HG02943 (cell line): Measurements from ENCODE around the gene CEACAM19.
"Not testable (repeated sequence)": the region's sequence is repeated elsewhere in the genome, so short reads cannot be mapped to it uniquely, and the experiment has no call there.

Experiments used
- ATAC-seq: cut with Tn5 transposase; IDR thresholded peaks from one replicate; pipeline ENCODE4 v1.9.1; 2021; ENCODE audit warnings: mild to moderate bottlenecking, low read depth, moderate library complexity; ENCODE audit not compliant: unreplicated experiment

The CEACAM19 gene

DNA sequence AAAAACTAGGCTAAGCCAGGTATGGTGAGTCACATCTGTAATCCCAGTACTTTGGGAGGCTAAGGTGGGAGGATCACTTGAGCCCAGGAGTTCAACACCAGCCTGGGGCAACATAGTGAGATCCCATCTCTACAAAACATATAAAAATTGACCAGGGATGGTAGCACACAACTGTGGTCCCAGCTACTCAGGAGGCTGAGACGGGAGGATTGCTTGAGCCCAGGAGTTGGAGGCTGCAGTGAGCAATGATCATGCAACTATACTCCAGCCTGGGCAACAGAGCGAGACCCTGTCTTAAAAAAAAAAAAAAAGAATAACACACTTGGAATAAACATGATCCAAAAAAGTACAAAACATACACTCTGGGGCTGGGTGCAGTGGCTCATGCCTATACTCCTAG is 1.3 kb upstream of the CEACAM19 start:
- not testable (repeated sequence) for ATAC-seq

DNA sequence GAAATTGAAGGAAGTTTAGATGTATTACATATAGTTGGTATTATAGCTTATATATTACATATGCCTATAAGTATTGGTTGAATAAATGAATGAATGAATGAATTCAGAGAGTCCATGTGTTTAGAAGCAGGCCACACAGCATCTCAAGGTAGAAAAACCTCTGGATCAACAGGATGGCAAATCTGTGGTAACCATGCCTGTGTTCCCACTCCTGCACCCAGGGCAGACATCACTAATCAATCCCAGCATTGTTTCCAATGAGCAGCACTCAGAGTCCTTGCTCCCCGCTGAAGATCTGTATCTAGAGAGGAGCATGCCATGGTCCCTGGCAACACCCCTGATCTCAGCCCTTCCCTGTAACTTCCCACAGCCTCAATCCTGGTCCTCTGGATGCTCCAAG is 944 bp downstream of the CEACAM19 start:
- no peak for ATAC-seq

DNA sequence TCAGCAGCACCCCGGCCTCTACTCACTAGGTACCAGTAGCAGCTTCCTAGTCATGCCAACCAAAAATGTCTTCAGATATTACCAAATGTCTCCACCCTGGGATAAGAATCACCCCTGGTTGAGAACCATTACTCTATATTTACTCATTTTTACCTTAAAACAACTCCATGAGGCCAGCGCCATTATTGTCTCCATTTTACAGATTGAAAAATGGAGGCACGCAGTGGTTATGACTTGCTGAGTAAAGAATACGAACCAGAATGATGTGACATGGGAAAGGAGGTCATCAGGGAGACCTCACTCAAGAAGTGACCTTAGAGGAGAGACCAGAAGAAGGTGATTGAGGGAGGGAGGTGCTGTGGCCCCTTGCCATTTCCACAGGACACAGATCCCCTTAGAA is 2.2 kb downstream of the CEACAM19 start:
- no peak for ATAC-seq

DNA sequence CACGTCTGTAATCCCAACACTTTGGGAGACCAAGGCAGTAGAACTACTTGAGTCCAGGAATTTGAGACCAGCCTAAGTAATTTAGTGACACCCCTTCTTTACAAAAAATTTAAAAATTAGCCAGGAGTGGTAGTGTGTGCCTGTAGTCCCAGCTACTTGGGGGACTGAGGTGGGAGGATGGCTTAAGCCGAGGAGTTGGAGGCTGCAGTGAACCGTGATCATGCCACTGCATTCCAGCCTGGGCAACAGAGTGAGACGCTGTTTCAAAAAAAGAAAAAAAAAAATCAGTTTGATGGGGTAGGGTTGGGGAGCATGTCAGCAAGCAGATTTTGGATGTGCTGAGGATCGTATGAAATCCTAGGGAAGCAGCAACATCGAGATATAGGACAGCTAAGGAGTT is 4.2 kb downstream of the CEACAM19 start:
- ATAC-seq, result no peak

DNA sequence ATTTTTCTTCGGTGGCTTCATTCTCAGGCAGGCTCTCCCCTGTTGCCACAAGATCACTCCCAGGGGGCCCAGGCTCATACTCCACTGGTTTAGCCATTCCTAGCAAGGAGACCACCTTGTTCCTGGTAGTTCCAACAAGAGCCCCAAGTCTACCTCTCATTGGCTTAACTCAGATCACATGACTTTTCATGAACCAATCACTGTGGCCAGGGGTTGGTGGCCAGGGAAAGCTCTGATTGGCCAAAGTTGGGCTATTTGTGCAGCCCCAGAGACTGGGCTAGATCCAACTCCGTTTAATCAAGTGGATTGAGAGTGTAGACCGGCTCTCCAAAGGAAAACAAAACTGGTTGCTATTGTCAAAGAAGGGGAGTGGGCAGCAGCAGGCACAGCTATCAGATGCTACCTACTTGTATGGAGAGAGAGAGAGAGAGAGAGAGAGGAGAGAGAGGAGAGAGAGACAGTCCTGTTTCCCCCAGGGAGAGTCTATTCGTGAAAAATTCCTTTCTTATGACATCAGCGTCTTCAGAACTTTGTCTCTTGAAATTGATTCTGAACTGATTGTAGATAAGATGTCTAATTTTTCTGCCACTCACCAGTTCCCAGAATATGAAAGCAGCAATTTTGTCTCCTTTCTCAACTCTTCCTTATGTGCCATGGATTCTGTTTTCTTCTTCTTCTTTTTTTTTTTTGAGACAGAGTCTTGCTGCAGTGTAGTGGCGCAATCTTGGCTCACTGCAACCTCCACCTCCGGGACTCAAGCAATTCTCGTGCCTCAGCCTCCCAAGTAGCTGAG is 5.9 kb downstream of the CEACAM19 start:
- ATAC-seq, result no peak

DNA sequence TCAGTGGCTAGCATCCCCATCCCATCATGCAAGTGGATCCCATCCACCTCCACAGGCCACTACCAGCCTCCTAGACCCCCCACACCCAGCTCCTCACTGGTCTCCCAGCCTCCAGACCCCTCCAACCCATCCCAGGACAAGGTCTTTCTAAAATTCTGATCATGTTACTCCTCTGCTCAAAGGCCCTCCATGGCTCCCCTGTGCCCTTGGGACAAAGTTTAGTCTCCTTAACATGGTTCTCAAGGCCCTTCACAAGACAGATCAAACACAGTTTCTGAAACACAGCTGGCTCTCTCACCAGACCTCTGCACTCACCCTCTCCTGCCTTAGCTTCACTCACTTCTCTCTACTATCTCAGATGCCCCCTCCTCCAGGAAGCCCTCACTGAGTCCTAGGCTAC is 9.3 kb downstream of the CEACAM19 start:
- ATAC-seq, result no peak

DNA sequence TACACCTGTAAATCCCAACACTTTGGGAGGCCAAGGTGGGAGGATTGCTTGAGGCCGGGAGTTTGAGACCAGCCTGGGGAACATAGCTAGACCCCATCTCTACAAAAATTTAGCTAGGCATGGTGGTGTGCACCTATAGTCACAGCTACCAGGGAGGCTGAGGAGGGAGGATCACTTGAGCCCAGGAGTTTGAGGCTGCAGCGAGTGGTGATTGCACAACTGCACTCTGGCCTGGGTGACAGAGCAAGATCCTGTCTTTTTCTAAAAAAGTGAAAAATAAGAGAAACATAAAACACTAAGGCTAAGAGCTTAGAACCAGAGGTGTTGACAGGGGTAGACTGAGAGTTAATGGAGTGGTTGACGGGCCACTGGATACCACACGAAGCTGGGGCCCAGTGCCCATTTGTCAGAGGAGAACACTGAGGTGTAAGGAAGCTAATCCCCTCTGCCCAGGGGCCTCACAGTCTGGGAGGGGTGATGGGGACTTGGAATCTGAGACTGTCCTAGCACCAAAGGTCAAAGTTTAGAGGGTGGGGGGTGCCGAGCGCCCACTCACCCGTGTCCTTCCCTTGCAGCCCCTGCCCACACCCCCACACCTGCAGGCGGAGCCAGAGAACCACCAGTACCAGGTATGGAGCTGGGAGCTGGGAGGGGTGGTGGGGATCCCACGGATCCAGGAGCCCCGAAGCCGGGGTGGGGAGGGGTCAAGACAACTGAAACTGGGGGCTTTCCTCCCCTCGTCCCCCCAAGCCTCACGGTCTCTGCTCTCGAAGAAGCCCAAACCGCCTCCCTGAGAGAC is 10.9 kb downstream of the CEACAM19 start:
- no peak for ATAC-seq

DNA sequence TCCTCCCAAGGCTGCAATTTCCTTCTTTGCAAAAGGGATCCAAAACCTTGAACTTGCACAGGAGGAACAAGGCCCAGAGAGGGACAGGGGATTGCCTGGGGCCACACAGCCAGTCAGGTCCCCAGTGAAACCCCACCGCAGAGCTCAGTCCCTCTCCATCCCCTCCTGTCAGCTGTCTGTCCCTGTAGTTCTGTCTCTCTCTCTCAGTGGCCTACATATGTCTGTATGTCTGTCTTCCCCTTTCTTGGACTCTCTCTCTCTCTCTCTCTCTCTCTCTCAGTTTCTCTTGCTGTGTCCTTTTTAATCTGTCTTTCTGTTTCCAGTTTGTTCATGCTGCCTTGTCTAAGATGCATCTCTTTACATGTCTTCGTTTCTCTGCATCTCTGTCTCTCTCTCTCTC is 11.5 kb downstream of the CEACAM19 start:
- ATAC-seq, result no peak

DNA sequence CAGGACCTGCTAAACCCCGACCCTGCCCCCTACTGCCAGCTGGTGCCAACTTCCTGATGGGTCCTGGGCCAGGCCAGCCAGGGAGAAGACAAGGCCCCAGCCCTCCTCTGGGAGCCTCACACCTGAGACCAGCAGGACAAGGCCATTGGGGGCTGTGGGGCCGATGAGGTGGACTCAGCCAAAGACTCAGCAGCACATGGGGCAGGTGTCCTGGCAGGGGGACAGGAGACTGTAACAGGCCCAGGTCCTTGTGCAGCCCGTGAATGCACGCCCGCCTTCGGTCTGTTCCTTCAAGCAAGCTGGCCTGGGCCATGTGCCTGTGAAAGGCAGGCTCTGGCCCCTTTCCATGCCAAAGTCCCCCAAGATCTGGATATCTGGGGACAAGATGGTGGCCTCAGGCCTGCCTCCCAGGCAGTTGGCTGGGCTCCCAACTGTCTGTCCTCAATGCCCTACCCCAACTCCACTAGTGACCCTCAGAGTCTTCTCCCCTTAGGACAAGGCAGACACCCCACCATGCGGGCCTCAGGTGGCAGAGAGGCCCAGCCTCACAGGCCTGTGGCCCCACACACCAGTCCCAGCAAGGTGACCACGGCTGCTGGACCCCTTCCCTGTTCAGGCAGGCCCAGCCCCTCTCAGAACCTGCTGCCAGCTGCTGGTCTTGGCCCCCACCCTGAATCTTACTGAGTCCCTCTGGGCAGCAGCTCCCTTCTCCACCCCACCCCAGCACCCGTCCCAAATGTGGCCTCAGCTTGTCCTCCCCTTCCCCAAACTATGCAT is 12.3 kb downstream of the CEACAM19 start:
- no peak for ATAC-seq

DNA sequence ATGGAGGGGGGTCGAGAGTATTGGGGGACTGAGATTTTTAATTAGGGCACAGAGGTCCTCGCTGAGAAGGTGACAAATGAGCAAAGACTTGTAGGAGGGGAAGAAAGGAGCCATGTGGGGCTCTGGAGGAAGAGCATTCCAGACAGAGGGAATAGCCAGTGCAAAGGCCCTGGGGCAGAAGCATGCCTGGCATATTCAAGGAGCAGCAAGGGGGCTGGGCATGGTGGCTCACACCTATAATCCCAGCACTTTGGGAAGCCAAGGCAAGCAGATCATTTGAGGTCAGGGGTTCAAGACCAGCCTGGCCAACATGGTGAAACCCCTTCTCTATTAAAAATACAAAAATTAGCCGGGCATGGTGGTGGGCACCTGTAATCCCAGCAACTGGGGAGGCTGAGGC is 13.1 kb downstream of the CEACAM19 start:
- not testable (repeated sequence) for ATAC-seq

DNA sequence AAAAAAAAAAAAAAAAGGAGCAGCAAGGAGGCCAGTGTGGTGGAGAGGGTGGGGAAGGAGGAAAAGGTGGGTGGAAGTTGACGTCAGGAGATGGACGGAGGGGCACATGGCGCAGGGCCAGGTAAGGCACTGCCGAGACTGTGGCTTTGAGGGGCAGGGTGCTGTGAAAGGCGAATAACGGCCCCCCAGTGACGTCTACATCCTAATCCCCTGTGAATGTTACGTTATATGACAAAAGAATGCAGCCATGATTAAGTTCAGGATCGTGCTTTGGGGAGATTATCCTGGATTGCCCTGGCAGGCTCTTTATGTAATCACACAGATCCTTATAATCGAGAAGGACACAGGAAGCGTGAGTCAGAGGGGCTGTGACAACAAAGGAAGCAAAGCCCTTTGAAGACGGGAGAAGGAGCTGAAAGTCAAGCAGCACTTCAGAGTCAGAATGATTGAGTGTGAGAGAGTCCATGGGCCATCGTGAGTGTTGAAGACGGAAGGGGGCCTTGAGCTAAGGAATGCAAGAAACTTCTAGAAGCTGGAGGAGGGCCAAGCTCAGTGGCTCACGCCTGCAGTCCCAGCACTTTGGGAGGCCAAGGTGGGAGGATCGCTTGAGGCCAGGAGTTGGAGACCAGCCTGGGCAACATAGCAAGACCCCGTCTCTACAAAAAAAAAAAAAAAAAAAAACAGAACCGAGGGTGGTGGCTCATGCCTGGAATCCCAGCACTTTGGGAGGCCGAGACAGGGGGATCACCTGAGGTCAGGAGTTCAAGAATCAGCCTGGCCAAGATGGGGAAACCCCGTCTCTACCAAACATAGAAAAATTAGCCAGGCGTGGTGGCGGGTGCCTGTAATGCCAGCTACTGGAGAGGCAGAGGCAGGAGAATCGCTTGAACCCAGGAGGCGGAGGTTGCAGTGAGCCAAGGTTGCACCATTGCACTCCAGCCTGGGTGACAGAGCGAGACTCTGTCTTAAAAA is 13.9 kb downstream of the CEACAM19 start:
- ATAC-seq, result no peak

DNA sequence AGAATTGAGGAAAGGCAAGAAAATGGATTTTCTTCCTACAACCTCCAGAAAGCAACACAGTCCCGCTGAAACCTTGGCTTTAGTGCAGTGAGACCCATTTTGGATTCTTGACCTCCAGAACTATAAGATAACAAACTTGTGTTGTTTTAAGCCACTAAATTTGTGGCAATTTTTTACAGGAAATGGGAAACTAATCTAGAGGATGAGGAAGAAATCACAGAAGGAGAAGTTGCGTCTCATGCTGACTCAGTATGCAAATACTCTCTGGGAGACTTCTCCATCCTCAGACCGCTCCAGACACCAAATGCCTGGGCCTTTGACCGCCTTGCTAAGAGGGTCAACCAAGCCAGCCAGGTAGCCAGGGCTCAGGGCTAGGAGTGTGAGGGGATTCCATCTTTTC is 14.6 kb downstream of the CEACAM19 start:
- ATAC-seq, result no peak

DNA sequence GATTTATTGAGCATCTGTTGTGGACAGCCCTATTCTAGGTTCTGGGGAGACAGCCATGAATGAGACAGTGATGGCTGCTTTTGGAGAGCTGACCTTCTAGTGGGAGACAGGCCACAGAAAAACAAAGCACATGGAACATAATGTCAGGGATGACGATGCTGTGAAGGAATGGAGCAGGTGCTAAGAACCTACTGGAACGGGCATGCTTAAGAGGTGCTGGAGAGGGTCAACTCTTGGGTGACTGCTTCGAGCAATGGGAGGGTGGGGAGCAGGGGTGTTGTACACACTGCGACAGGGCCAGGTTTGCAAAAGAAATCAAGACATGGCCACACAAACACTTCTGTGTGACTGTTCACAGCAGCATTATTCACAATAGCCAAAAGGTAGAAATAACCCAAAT is 15.6 kb downstream of the CEACAM19 start:
- ATAC-seq, result no peak

DNA sequence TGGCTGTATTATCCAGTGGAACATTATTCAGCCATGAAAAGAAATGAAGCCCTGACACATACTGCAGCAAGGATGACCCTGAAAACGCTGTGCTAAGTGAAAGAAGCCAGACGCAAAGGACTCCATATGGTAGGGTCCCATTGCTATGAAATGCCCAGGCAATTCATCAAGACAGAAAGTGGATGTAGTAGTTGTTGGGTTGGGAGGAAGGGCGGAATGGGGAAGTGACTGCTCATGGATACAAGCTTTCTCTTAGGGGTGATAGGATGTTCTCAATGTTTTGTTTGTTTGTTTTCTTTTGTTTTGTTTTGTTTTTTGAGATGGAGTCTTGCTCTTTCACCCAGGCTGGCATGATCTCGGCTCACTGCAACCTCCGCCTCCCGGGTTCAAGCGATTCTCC is 16.6 kb downstream of the CEACAM19 start:
- ATAC-seq, result no peak

DNA sequence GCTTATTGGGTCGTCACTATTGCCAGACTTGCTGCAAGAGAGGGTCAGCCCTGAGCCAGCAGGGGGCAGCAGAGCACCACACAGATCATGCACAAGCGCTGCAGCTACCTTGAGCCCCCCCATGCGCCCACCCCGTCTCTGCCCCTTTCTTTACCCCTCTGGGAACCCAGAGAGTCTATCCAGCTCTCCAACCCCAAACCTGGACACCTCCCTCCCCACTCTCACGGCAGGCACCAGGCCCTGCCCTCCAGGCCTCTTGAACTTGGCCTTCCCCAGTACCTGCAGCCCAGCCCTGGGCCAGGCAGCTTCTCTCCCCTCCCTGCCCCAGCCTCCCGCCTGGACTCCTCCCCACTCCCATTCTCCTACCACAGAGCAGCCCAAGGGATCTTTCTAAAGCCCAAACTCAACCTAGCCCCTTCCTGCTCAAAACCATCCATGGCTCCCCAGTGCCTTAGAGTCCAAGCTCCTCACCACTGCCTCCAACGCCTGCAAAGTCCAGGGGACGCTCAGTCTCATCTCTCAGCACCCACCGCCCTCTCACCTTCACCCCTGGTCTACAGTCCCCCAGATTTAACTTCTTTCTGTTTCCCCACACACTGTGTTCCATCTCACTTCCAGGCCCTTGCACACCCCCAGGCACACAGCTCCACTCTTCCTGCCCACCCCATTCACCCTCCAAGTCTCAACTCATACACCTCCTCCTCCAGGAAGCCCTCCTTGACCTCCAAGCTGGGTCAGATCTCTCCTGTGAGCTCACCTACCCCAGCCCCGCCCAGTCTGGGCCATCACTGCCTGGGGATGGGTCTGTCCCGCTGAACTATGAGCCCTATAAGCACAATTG is 18.2 kb downstream of the CEACAM19 start:
- no peak for ATAC-seq

DNA sequence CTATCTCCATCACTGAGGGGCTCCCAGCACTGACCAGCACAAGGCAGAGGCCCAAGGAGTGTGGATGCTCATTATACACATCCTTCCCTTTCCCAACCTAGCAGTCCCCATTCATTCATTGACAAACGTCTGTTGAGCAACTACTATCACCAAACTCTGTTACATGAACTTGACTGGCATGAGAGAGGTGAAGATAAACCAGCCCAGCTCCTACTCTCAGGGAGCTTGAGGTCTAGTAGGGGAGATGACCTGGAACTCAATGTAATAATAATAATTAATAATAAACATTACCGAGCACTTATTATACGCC is 18.8 kb downstream of the CEACAM19 start:
- ATAC-seq, result no peak

DNA sequence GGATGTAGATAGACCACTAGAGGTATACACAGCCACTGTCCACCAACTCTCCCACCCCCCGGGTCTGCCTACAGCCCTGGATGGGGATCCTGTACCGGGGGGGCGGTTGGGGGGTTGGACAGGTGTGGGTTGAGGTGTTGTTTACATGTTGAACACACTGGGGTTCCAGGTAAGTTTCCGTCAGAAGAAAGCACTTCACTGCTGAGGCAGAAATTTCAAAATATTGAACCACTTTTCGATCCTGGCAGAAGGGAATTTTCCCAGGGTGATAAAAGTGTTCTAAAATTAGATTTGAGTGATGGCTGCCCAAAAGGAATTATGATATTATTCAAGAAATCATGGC is 21.1 kb downstream of the CEACAM19 start:
- ATAC-seq, result no peak

DNA sequence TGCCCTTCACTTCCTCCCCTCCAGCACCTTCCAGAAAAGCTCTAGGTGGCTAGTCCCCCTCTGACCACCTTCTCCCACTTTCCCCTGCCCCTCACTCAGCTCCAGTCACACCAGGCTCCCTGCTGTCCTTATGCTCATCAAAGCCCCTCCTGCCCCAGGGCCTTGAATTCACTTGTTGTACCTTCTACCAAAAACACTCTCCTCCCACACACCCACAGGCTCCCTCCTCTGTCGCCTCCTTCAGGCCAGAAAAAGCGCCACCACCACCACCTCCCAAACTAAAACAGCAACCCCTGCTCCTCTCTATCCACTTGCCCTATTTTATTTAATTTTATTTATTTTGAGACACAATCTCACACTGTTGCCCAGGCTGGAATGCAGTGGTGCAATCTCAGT is 22.9 kb downstream of the CEACAM19 start:
- no peak for ATAC-seq

DNA sequence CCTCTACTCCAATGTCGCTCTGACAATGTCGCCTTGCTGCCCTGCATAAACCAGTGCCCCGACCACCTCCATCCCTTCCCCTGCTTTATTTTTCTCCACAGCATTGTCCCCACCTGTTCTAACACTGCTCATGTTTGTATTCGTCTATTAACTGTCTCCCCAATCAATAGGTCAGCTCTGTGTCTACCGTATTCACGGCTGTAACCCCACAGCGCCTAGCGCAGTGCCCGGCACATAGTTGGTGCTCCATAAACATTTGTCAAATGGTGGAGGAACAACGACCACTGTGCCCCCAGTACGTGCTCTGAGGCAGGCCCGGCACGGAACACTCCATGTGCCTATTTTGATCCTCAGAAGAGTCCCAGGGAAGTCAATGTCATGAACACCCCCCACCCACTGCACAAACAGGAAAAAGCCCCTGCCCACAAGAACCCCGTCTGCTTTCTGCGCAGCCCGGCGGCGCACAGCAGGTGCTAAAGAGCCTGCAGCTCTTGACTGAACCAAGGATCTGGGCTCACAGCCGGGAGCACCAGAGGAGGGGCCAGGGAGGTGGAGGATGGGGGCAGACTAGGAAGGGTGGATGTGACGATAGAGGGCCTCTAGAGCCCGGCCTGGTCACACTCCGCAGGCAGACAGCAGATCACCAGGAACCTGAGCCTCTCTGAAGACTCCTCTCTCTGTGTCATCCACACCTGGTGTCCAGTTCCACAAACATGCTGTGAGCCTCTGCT is 25.8 kb downstream of the CEACAM19 start:
- no peak for ATAC-seq
